OCI-LY1 (cell line): ENCODE measurements around the gene ITGB8.

Experiments used
- H2AFZ ChIP-seq: fragments of 200-600 bp; sonication (generic), shearing (Covaris generic); 2 replicates; pipeline ENCODE4 v1.6.0; 2014; ENCODE audit warnings: antibody characterized with exemption, mild to moderate bottlenecking, low read length
- H3F3A ChIP-seq: fragments of 200-600 bp; sonication (generic), shearing (Covaris generic); 2 replicates; pipeline ENCODE4 v1.6.0; 2014; ENCODE audit warnings: mild to moderate bottlenecking, antibody characterized with exemption, low read length, moderate library complexity; ENCODE audit not compliant: insufficient read depth
- H3K27ac ChIP-seq: fragments of 200-600 bp; sonication (generic); 2 replicates; pipeline ENCODE4 v1.5.1; 2014; ENCODE audit warnings: low read length, mixed run types, mild to moderate bottlenecking, low read depth; ENCODE audit not compliant: poor library complexity, severe bottlenecking
- H3K27me3 ChIP-seq: fragments of 200-600 bp; sonication (generic); 2 replicates; pipeline ENCODE4 v1.6.0; 2014; ENCODE audit warnings: antibody characterized with exemption, mild to moderate bottlenecking, low read length, moderate library complexity; ENCODE audit not compliant: insufficient read depth
- H3K36me3 ChIP-seq: fragments of 200-600 bp; sonication (generic); 2 replicates; pipeline ENCODE4 v1.6.1; 2014; ENCODE audit warnings: mild to moderate bottlenecking, antibody characterized with exemption, low read length, moderate library complexity, mixed read lengths; ENCODE audit not compliant: insufficient read depth
- H3K4me1 ChIP-seq: fragments of 200-600 bp; sonication (generic); 2 replicates; pipeline ENCODE4 v1.5.1; 2014; ENCODE audit warnings: mild to moderate bottlenecking, low read length, moderate library complexity; ENCODE audit not compliant: insufficient read depth, severe bottlenecking
- H3K4me2 ChIP-seq: fragments of 200-600 bp; sonication (generic), shearing (Covaris generic); 2 replicates; pipeline ENCODE4 v1.6.1; 2014; ENCODE audit warnings: low read length
- H3K4me3 ChIP-seq: fragments of 200-600 bp; sonication (generic); 2 replicates; pipeline ENCODE4 v1.5.1; 2014; ENCODE audit warnings: low read length, low read depth, mild to moderate bottlenecking, mixed read lengths; ENCODE audit not compliant: poor library complexity, severe bottlenecking
- H3K79me2 ChIP-seq: fragments of 200-600 bp; shearing (Covaris generic); 2 replicates; pipeline ENCODE4 v1.6.1; 2016; ENCODE audit warnings: mixed run types, low read length, mixed read lengths; ENCODE audit not compliant: insufficient read depth
- H3K9ac ChIP-seq: fragments of 200-600 bp; sonication (generic), shearing (Covaris generic); 2 replicates; pipeline ENCODE4 v1.6.1; 2014; ENCODE audit warnings: mild to moderate bottlenecking, low read length, mixed read lengths
- H3K9me2 ChIP-seq: fragments of 200-600 bp; sonication (generic), shearing (Covaris generic); 2 replicates; pipeline ENCODE4 v1.6.1; 2014; ENCODE audit warnings: low read depth, mild to moderate bottlenecking, low read length, mixed read lengths
- H3K9me3 ChIP-seq: fragments of 200-600 bp; shearing (Covaris generic); 2 replicates; pipeline ENCODE4 v1.6.1; 2014; ENCODE audit warnings: low read length, mixed read lengths
- H4K20me1 ChIP-seq: fragments of 200-600 bp; sonication (generic), shearing (Covaris generic); 2 replicates; pipeline ENCODE4 v1.6.0; 2016; ENCODE audit warnings: mild to moderate bottlenecking, low read length; ENCODE audit not compliant: insufficient read depth
- EZH2 ChIP-seq: fragments of 200-600 bp; sonication (generic), shearing (Covaris generic); IDR thresholded peaks from 2 replicates; pipeline ENCODE4 v1.8.0; 2017; ENCODE audit warnings: borderline replicate concordance, mixed run types, mild to moderate bottlenecking, antibody characterized with exemption, low read length, moderate library complexity, mixed read lengths
- TF ChIP-seq, protein P1 (sequence below): fragments of 200-600 bp; sonication (generic), shearing (Covaris generic); IDR thresholded peaks from 2 replicates; pipeline ENCODE4 v1.5.1; 2017; ENCODE audit warnings: mild to moderate bottlenecking, antibody characterized with exemption, low read length, moderate library complexity, mixed read lengths

ITGB8 gene

DNA sequence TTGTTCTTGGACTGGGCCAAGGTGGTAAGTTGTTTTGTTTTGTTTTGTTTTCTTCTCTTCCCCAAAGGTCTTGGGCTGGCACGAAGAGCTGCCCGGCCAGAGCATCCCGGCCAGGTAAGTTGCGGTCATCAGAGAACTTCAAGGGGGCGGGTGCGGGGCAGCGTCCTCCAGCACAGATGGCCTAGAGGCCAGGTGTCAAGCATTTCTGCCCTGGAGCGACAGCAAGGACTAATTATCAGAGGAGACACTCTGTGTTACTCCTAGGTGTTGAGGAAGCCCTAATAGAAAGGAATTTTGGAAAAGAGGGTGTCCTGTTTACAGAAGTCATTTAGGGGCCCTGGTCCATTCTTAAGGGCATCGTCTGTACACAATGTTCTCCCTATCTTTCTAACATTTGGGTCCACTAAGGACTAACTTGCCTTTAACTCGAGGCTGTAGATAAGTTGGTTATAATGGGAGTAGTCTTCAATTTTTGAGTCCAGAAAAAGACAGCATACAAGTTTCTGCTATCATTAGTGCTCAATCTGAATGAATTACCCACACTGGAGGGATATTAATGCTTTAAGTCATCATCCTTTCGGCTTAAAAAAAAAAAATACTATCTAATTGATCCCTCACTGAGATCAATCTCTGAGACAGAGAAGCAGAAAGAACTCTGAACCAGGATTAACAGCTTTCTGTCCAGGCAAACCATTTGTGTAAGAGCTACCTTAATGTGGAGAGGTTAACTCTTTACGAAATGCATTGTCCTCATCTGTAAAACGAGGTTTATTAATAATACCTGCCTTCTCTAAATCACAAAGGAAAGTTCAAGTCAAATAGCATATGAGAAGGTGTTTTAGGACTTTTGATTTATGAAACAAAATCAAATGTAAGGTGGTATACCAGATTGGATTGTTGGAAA, 1.5 kb downstream of the ITGB8 start:
- Histone ChIP-seq H3K79me2 (peaks cover 31% of the 10 kb centered on the region), H3K9me3 (no peaks in the 10 kb centered on the region), H2AFZ (no peak overlapping the region), H3K36me3 (no peaks in the 10 kb centered on the region), H3K9ac (peak overlapping the region; percentile 70), H3F3A (peaks cover 2% of the 10 kb centered on the region; the same call in 1 of the 2 replicates), H4K20me1 (no peaks in the 10 kb centered on the region), H3K9me2 (no peaks in the 10 kb centered on the region), H3K27me3 (no peaks in the 10 kb centered on the region), H3K4me2 (peak overlapping the region; percentile 81), H3K4me3 (peak overlapping the region; percentile 72), H3K27ac (peak overlapping the region; percentile 84), H3K4me1 (peaks cover 55% of the 10 kb centered on the region)
- TF ChIP-seq EZH2: no peak
- TF ChIP-seq, protein P1, sequence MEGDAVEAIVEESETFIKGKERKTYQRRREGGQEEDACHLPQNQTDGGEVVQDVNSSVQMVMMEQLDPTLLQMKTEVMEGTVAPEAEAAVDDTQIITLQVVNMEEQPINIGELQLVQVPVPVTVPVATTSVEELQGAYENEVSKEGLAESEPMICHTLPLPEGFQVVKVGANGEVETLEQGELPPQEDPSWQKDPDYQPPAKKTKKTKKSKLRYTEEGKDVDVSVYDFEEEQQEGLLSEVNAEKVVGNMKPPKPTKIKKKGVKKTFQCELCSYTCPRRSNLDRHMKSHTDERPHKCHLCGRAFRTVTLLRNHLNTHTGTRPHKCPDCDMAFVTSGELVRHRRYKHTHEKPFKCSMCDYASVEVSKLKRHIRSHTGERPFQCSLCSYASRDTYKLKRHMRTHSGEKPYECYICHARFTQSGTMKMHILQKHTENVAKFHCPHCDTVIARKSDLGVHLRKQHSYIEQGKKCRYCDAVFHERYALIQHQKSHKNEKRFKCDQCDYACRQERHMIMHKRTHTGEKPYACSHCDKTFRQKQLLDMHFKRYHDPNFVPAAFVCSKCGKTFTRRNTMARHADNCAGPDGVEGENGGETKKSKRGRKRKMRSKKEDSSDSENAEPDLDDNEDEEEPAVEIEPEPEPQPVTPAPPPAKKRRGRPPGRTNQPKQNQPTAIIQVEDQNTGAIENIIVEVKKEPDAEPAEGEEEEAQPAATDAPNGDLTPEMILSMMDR: no peak

DNA sequence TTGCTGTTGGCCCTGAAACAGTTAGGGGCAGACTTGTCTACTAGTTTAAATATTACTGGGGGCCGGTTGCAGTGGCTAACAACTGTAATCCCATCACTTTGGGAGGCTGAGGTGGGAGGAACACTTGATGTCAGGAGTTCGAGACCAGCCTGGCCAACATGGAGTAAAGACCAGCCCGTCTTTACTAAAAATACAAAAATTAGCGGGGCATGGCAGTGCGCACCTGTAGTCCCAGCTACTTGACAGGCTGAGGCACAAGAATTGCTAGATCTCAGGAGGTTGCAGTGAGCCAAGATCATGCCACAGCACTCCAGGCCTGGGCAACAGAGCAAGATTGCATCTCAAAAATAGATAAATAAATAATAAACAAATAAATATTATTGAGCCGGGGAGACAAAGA, 7.6 kb downstream of the ITGB8 start:
- TF ChIP-seq, protein P1: no peak
- no peak for TF ChIP-seq EZH2
- H3K27ac ChIP-seq: no peak overlapping the region

DNA sequence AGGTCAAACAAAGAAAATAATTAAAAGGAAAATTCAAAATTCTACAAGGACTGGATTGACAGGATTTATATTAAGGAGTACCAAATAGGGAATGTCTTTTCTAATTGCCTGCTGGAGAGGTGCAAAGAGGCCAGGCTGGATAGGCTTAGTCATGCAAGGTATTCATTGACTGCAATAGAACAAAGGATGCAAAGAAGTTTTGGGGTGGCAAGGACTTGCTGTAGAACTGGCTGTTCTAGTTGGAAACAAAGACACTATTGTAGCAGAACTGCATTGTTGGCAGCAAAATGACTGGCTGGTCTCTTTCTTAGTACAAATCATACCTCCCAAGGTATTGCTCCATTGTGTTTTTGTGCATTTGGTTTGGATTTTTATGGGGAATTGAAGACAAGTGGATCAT, 10.1 kb downstream of the ITGB8 start:
- Histone ChIP-seq H3K27me3 (no peaks in the 10 kb centered on the region), H3K4me2 (no peak overlapping the region), H3K4me3 (no peak overlapping the region), H3K27ac (no peak overlapping the region), H2AFZ (no peak overlapping the region), H3K79me2 (no peaks in the 10 kb centered on the region), H3K4me1 (peaks cover 13% of the 10 kb centered on the region), H3K9me2 (no peaks in the 10 kb centered on the region), H3K9me3 (no peaks in the 10 kb centered on the region), H3K9ac (no peak overlapping the region), H3K36me3 (peaks cover 21% of the 10 kb centered on the region), H3F3A (no peaks in the 10 kb centered on the region), H4K20me1 (no peaks in the 10 kb centered on the region)
- TF ChIP-seq, protein P1: no peak
- no peak for TF ChIP-seq EZH2

More for the DNA sequence above, 7.6 kb downstream of the ITGB8 start:
- Histone ChIP-seq H4K20me1 (no peaks in the 10 kb centered on the region), H3K79me2 (peaks cover 21% of the 10 kb centered on the region), H3F3A (no peaks in the 10 kb centered on the region), H3K36me3 (peaks cover 16% of the 10 kb centered on the region; the same call in 1 of the 2 replicates), H3K9ac (no peak overlapping the region), H2AFZ (no peak overlapping the region), H3K9me2 (no peaks in the 10 kb centered on the region), H3K4me2 (no peak overlapping the region), H3K9me3 (no peaks in the 10 kb centered on the region), H3K4me1 (peaks cover 18% of the 10 kb centered on the region), H3K27me3 (no peaks in the 10 kb centered on the region), H3K4me3 (no peak overlapping the region)
